CD4-positive, alpha-beta memory T cell (primary cell): Measurements from ENCODE around the gene SNX27. TPM values are rescaled to one million over a fixed set of nuclear protein-coding genes. Genes with fewer than 3 reads are reported as not detected.

ENCODE experiments used
- CTCF ChIA-PET: fragments of 350-600 bp; sonication (Branson Sonifier 250); formaldehyde crosslinking; loops from one replicate; lab custom pipeline; 2021; ENCODE audit warnings: inconsistent platforms; ENCODE audit not compliant: partially characterized antibody; lab: Charles Lee
- POLR2A ChIA-PET: fragments of 350-600 bp; sonication (Branson Sonifier 250); formaldehyde crosslinking; loops from one replicate; lab custom pipeline; 2021; ENCODE audit not compliant: partially characterized antibody; lab: Charles Lee
- DNase-seq, 5 donors: peaks; one replicate each; pipeline versions ENCODE4 v3.0.0 to v3.0.0-alpha.2; 2020 to 2022; ENCODE audit warnings: mixed read lengths in 1 of 5
- H3K27ac ChIP-seq: one replicate; pipeline ENCODE4 v1.7.0; 2013; ENCODE audit warnings: low read depth, low read length
- H3K27me3 ChIP-seq: 2 replicates; pipeline ENCODE4 v1.7.0; 2013; ENCODE audit warnings: mild to moderate bottlenecking, low read length, moderate library complexity; ENCODE audit not compliant: insufficient read depth
- H3K36me3 ChIP-seq: 2 replicates; pipeline ENCODE4 v1.7.0; 2013; ENCODE audit warnings: mild to moderate bottlenecking, low read length, moderate library complexity; ENCODE audit not compliant: insufficient read depth
- H3K4me1 ChIP-seq: 2 replicates; pipeline ENCODE4 v1.7.0; 2013; ENCODE audit warnings: mild to moderate bottlenecking, low read length, moderate library complexity; ENCODE audit not compliant: insufficient read depth
- H3K4me3 ChIP-seq, 2 donors: one replicate each; pipeline ENCODE4 v1.7.0; 2013; ENCODE audit warnings: low read length in 2 of 2, mild to moderate bottlenecking in 1 of 2
- H3K9me3 ChIP-seq, 2 donors: one replicate each; pipeline ENCODE4 v1.7.0; 2013; ENCODE audit warnings: low read length in 2 of 2, control low read depth in 1 of 2; ENCODE audit not compliant: control insufficient read depth in 1 of 2
- H3K27ac Mint-ChIP-seq, 7 donors: one replicate each; pipeline ENCODE4 v1.8.0; 2020 to 2021; ENCODE audit warnings: mixed read lengths in 7 of 7, mild to moderate bottlenecking in 6 of 7, inconsistent platforms in 3 of 7, moderate library complexity in 3 of 7
- H3K27me3 Mint-ChIP-seq, 2 donors: one replicate each; pipeline ENCODE4 v1.8.0; 2020 to 2021; ENCODE audit warnings: mixed read lengths in 2 of 2
- H3K36me3 Mint-ChIP-seq, 2 donors: one replicate each; pipeline ENCODE4 v1.8.0; 2020 to 2021; ENCODE audit warnings: mixed read lengths in 2 of 2, inconsistent platforms in 1 of 2, mild to moderate bottlenecking in 1 of 2
- H3K4me1 Mint-ChIP-seq, 4 donors: one replicate each; pipeline ENCODE4 v1.8.0; 2020 to 2021; ENCODE audit warnings: mixed read lengths in 4 of 4, mild to moderate bottlenecking in 1 of 4
- H3K4me3 Mint-ChIP-seq, 8 donors: one replicate each; pipeline ENCODE4 v1.8.0; 2020 to 2021; ENCODE audit warnings: mixed read lengths in 8 of 8, mild to moderate bottlenecking in 7 of 8, moderate library complexity in 6 of 8, inconsistent platforms in 3 of 8
- H3K9me3 Mint-ChIP-seq, 8 donors: one replicate each; pipeline ENCODE4 v1.8.0; 2020 to 2021; ENCODE audit warnings: mixed read lengths in 8 of 8, mild to moderate bottlenecking in 5 of 8, inconsistent platforms in 3 of 8, moderate library complexity in 1 of 8
- intact Hi-C: fragments of 100-400 bp; cut with micrococcal nuclease; formaldehyde crosslinking; loops from one replicate; pipeline ENCODE4 v1.15.1; 2023
- polyA plus RNA-seq, 2 donors: library from polyadenylated mRNA; unstranded; fragments of 300-500 nt; fragmentation: Illumina TruSeq; gene quantifications; one replicate each; pipeline ENCODE4 v1.2.3, GENCODE V29; 2021
- total RNA-seq, 2 experiments: library from RNA; stranded (reverse); gene quantifications; one replicate each; pipeline ENCODE4 v1.2.3, GENCODE V29; 2021

SNX27 gene
- total and polyA plus RNA-seq, 4 experiments from 2014 or later: 7.5 to 44.3 (median 27.1) TPM

- DNase-seq: peak; percentile 29 to 48 (median 34)
- POLR2A ChIA-PET: interaction anchor here (0.6 to 1.0 kb wide), 2 partner anchors 119 to 146 kb away, joined by 3 to 4 read pairs; no protein-coding TSS in a partner anchor
- Mint-ChIP-seq H3K4me3 (peak within 1 kb of the TSS in 6 of 8 donors; percentile 39 to 74 (median 54)), H3K27ac (peak within 1 kb of the TSS in 5 of 7 donors; percentile 13 to 71 (median 39)), H3K36me3 (no peaks in the 10 kb centered on the region), H3K9me3 (no peaks in the 10 kb centered on the region), H3K27me3 (peaks cover 38 to 57% of the 10 kb centered on the region in 2 donors), H3K4me1 (peaks cover 14 to 37% (median 25%) of the 10 kb centered on the region in 4 donors)
- peaks cover 25% of the 10 kb centered on the region for H3K27me3 ChIP-seq
- H3K9me3 ChIP-seq: no peaks in the 10 kb centered on the region
- CTCF ChIA-PET: interaction anchor here (1.0 to 1.4 kb wide), 3 partner anchors 18 to 304 kb away, joined by 3 to 5 read pairs (median 3); no protein-coding TSS in a partner anchor
- H3K36me3 ChIP-seq: no peaks in the 10 kb centered on the region
- no peak within 1 kb of the TSS for H3K4me3 ChIP-seq
- peaks cover 23% of the 10 kb centered on the region for H3K4me1 ChIP-seq
- no peak within 1 kb of the TSS for H3K27ac ChIP-seq
- intact Hi-C loops: no loop called here
These were observed 105.2 kb downstream of the SNX27 start, which contains the start of gene CELF3 for GRCh38 chr1:151716771-151717631. Gene CELF3, minus strand, starts transcription at chr1:151716803. Its CDS starts 783 bp downstream, at chr1:151716020.

DNA sequence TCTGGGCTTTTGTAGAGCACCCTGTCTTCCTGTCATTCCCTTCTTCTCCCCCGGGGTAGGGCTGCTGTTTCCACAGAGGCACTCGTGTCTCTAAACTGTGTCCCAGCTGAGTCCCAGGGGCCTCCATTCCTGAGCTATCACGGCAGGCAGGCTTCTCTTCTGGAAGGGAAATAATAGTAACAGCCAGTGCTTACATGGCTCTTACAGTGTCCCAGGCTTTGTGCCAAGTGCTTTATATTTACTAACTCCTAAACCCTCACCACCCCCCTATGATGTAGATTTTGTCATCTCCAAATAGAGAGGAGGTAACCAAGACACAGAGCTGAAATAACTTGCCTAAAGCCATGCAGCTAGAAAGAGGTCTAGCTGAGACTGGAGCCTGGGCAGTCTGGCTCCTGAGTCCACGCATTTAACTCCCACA is 106.2 kb downstream of the SNX27 start:
- peaks cover 14 to 37% (median 27%) of the 10 kb centered on the region in 4 donors for H3K4me1 Mint-ChIP-seq
- no peak overlapping the region for H3K27ac ChIP-seq
- H3K4me3 ChIP-seq: no peak overlapping the region
- peak overlapping the region in 1 of 8 donors; percentile 27 for H3K4me3 Mint-ChIP-seq
- intact Hi-C loops: no loop called here
- no peaks in the 10 kb centered on the region for H3K9me3 Mint-ChIP-seq
- DNase-seq: no peak
- no peaks in the 10 kb centered on the region for H3K36me3 ChIP-seq
- peaks cover 36 to 58% of the 10 kb centered on the region in 2 donors for H3K27me3 Mint-ChIP-seq
- peaks cover 27% of the 10 kb centered on the region for H3K4me1 ChIP-seq
- peak overlapping the region in 1 of 7 donors; percentile 13 for H3K27ac Mint-ChIP-seq
- peaks cover 33% of the 10 kb centered on the region for H3K27me3 ChIP-seq
- ChIA-PET CTCF (no interaction called here), POLR2A (no interaction called here)
- no peaks in the 10 kb centered on the region for H3K9me3 ChIP-seq
- no peaks in the 10 kb centered on the region for H3K36me3 Mint-ChIP-seq

DNA sequence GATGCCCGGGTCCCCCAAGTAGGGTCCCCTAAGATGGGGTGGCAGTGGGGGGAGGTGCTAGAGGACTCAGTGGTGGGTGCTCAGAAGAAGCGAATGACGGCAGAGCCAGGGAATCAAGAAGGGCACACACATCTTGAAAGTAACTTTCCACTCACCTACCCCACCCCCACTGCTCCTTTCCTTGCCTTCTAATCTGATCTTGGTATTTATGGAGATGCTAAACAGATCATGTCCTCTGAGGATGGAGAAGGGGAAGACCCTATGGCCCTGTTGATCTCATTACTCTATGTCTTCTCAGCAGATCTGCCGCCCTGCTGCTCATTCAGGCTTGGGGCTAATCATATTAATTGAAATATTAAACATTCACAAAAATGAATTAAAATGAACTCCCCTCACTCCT is 106.8 kb downstream of the SNX27 start:
- H3K27ac ChIP-seq: no peak overlapping the region
- H3K36me3 ChIP-seq: no peaks in the 10 kb centered on the region
- Mint-ChIP-seq H3K36me3 (no peaks in the 10 kb centered on the region), H3K4me3 (no peak overlapping the region), H3K27ac (peak overlapping the region in 1 of 7 donors; percentile 3), H3K27me3 (peaks cover 34 to 56% of the 10 kb centered on the region in 2 donors), H3K4me1 (peaks cover 14 to 37% (median 27%) of the 10 kb centered on the region in 4 donors), H3K9me3 (no peaks in the 10 kb centered on the region)
- H3K4me3 ChIP-seq: no peak overlapping the region
- no peak for DNase-seq
- CTCF ChIA-PET: no interaction called here
- intact Hi-C loops: no loop called here
- peaks cover 27% of the 10 kb centered on the region for H3K4me1 ChIP-seq
- POLR2A ChIA-PET: no interaction called here
- H3K27me3 ChIP-seq: peaks cover 35% of the 10 kb centered on the region
- H3K9me3 ChIP-seq: no peaks in the 10 kb centered on the region

GRCh38 chr1:151720125-151720524 is 108.3 kb downstream of the SNX27 start:
- POLR2A ChIA-PET: no interaction called here
- CTCF ChIA-PET: interaction anchor here (1.2 kb wide), 1 partner anchor 15 kb away, joined by 3 read pairs; no protein-coding TSS in a partner anchor
- Mint-ChIP-seq H3K9me3 (no peaks in the 10 kb centered on the region), H3K27ac (peak overlapping the region in 1 of 7 donors; percentile 32), H3K4me1 (peaks cover 14 to 37% (median 27%) of the 10 kb centered on the region in 4 donors), H3K36me3 (no peaks in the 10 kb centered on the region), H3K4me3 (peak overlapping the region in 6 of 8 donors; percentile 10 to 84 (median 26)), H3K27me3 (peaks cover 29 to 49% of the 10 kb centered on the region in 2 donors)
- intact Hi-C loops: no loop called here
- Histone ChIP-seq H3K27me3 (peaks cover 39% of the 10 kb centered on the region), H3K36me3 (no peaks in the 10 kb centered on the region), H3K27ac (no peak overlapping the region), H3K4me1 (peaks cover 27% of the 10 kb centered on the region), H3K4me3 (no peak overlapping the region), H3K9me3 (no peaks in the 10 kb centered on the region)
- DNase-seq: no peak

DNA sequence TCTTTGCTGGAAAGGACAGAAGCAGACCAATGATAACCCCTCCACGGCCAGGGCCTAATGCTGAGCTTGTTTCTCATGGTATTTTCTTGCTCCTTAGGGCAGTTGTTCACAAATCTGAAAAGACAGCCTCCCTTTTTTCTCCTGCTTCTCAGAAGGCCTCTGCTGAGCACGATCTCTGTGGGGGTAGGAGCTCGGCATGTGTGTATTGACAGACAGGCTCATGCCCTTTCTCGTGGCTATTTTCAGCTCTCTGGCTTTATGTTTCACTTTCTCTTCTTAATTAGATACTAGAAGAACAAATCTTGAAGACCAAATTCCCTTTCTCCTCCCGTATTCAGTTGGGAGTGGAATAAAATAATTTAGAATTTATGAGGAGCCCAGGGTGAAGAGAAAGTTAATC is 108.7 kb downstream of the SNX27 start:
- Histone ChIP-seq H3K27ac (no peak overlapping the region), H3K9me3 (no peaks in the 10 kb centered on the region), H3K4me3 (peak overlapping the region; percentile 25 to 42), H3K36me3 (no peaks in the 10 kb centered on the region), H3K27me3 (peaks cover 39% of the 10 kb centered on the region), H3K4me1 (peaks cover 27% of the 10 kb centered on the region)
- H3K36me3 Mint-ChIP-seq: no peaks in the 10 kb centered on the region
- POLR2A ChIA-PET: no interaction called here
- H3K27ac Mint-ChIP-seq: peak overlapping the region in 6 of 7 donors; percentile 55 to 86 (median 75)
- CTCF ChIA-PET: interaction anchor here (1.2 kb wide), 1 partner anchor 14 kb away, joined by 3 read pairs; no protein-coding TSS in a partner anchor
- DNase-seq: no peak
- intact Hi-C loops: no loop called here
- H3K27me3 Mint-ChIP-seq: peaks cover 29 to 45% of the 10 kb centered on the region in 2 donors
- no peaks in the 10 kb centered on the region for H3K9me3 Mint-ChIP-seq
- peak overlapping the region; percentile 54 to 88 (median 78) for H3K4me3 Mint-ChIP-seq
- H3K4me1 Mint-ChIP-seq: peaks cover 14 to 36% (median 27%) of the 10 kb centered on the region in 4 donors

DNA sequence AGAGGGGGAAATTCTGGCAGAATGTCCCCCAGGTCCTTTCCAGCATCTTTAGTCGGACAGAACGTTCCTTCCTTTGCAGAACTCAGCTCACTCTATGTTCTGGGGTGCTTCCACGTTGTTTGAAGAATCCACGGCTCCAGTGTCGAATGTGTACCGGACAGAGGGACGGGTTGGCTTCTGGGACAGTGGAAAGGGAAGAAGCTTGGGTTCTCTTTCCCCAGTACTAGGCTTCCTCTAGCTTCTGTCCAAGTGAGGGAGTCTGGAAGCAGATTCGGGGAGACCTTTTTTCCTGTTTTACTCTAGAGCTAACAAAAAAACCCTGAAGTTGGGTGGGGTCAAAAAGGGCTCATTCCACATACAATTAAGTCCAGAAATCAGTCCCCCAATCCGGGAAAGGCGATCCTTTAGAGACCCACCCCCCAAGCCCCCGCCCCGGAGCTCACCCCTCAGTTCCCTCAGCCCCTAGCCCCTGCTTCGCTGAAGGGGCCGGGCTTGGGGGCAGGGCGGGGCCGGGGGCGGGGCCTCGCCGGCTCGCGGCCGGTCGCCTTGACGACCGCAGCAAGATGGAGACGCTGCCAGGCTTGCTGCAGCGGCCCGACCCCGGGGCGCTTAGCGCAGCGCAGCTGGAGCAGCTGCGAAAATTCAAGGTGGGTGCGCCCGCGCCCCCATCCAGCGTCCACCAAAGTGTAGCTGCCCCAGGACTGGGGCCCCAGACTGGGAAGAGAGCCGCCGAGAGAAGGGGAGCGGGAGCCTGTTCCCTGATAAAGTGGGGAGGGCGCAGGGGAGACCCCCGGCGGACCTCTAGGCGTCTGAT is 109.3 kb downstream of the SNX27 start, which contains the start of gene RIIAD1:
TSS of gene RIIAD1 (plus strand) at position 549 of the 814 bp plus-strand sequence. CDS start at position 564, 15 bp downstream.
- Mint-ChIP-seq H3K9me3 (no peaks in the 10 kb centered on the region), H3K4me1 (peaks cover 14 to 36% (median 26%) of the 10 kb centered on the region in 4 donors), H3K27me3 (peaks cover 32 to 45% of the 10 kb centered on the region in 2 donors), H3K36me3 (no peaks in the 10 kb centered on the region), H3K4me3 (peak within 1 kb of the TSS; percentile 74 to 88 (median 80)), H3K27ac (peak within 1 kb of the TSS in 6 of 7 donors; percentile 55 to 86 (median 75))
- CTCF ChIA-PET: interaction anchor here (1.2 kb wide), 1 partner anchor 14 kb away, joined by 3 read pairs; no protein-coding TSS in a partner anchor
- intact Hi-C loops: no loop called here
- POLR2A ChIA-PET: no interaction called here
- DNase-seq: peak; percentile 31 to 56 (median 46)
- H3K4me1 ChIP-seq: peaks cover 27% of the 10 kb centered on the region
- peak within 1 kb of the TSS; percentile 28 to 42 for H3K4me3 ChIP-seq
- H3K27ac ChIP-seq: no peak within 1 kb of the TSS
- no peaks in the 10 kb centered on the region for H3K36me3 ChIP-seq
- peaks cover 32% of the 10 kb centered on the region for H3K27me3 ChIP-seq
- no peaks in the 10 kb centered on the region for H3K9me3 ChIP-seq
